ENCODE measurements around the gene INTS14. TPM values are rescaled to one million over a fixed set of nuclear protein-coding genes. Genes with fewer than 3 reads are reported as not detected.

INTS14 gene
- total and polyA plus RNA-seq, 12 donors, result 9.1 to 18.4 (median 14.3) TPM

DNA sequence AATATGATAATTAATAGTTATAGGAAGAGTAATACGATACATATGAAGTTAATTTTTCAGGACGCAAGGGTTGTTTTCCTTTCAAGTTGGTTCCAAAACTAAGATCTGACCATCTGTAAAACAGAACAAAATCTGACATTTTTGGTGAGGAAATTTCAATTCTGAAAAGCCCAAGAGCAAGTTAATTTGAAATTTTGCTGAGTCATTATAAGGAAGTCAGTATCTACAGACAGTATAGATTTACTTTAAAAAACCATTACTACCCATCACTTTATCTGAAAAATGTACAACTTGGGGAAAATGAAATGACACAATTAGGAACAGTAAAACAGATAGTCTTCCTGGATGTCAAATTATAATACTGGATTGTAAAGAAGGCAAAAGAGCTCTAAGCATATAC lies 12.5 kb downstream of the INTS14 start:
- peaks cover 0 to 100% (median 63%) of the 10 kb centered on the region in 9 donors for H3K36me3 ChIP-seq

GRCh38 chr15:65595960-65596359 lies 15.0 kb downstream of the INTS14 start:
- Histone ChIP-seq H3K36me3 (peaks cover 0 to 100% (median 72%) of the 10 kb centered on the region in 9 donors), H3K27ac (no peak overlapping the region), H3K4me1 (no peaks in the 10 kb centered on the region), H3K27me3 (no peaks in the 10 kb centered on the region), H3K9me3 (no peaks in the 10 kb centered on the region), H3K4me3 (no peak overlapping the region)
- TF ChIP-seq, protein P1, sequence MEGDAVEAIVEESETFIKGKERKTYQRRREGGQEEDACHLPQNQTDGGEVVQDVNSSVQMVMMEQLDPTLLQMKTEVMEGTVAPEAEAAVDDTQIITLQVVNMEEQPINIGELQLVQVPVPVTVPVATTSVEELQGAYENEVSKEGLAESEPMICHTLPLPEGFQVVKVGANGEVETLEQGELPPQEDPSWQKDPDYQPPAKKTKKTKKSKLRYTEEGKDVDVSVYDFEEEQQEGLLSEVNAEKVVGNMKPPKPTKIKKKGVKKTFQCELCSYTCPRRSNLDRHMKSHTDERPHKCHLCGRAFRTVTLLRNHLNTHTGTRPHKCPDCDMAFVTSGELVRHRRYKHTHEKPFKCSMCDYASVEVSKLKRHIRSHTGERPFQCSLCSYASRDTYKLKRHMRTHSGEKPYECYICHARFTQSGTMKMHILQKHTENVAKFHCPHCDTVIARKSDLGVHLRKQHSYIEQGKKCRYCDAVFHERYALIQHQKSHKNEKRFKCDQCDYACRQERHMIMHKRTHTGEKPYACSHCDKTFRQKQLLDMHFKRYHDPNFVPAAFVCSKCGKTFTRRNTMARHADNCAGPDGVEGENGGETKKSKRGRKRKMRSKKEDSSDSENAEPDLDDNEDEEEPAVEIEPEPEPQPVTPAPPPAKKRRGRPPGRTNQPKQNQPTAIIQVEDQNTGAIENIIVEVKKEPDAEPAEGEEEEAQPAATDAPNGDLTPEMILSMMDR (IDR thresholded peaks at IDR 0.05), result peak in 5 of 9 donors; percentile 8 to 42 (median 24)
- no peak for ATAC-seq
- no peak for DNase-seq
- intact Hi-C loops (cut with DNase I), result no loop called here
- 78 to 83% methylated on average over 3 of the region's 3 CpGs for whole genome bisulfite sequencing, 2 donors

More for the DNA sequence above, 12.5 kb downstream of the INTS14 start:
- intact Hi-C loops (cut with DNase I), result no loop called here
- TF ChIP-seq, protein P1 (IDR thresholded peaks at IDR 0.05), result no peak
- H3K27me3 ChIP-seq, result no peaks in the 10 kb centered on the region
- ATAC-seq (no peak), DNase-seq (no peak)
- no peaks in the 10 kb centered on the region for H3K9me3 ChIP-seq
- H3K4me1 ChIP-seq, result no peaks in the 10 kb centered on the region
- no peak overlapping the region for H3K4me3 ChIP-seq
- WGBS, 2 donors, result 96 to 99% methylated on average over 2 of the region's 2 CpGs
- H3K27ac ChIP-seq, result no peak overlapping the region

GRCh38 chr15:65587094-65587493 lies 23.8 kb downstream of the INTS14 start:
- ATAC-seq (no peak), DNase-seq (no peak)
- intact Hi-C loops (cut with DNase I), result no loop called here
- Histone ChIP-seq H3K9me3 (no peaks in the 10 kb centered on the region), H3K27ac (no peak overlapping the region), H3K4me3 (no peak overlapping the region), H3K4me1 (peaks cover 0 to 16% (median 4%) of the 10 kb centered on the region in 9 donors), H3K27me3 (no peaks in the 10 kb centered on the region), H3K36me3 (peaks cover 0 to 100% (median 56%) of the 10 kb centered on the region in 9 donors)
- TF ChIP-seq, protein P1 (IDR thresholded peaks at IDR 0.05), result no peak
- WGBS, 2 donors, result 97 to 98% methylated on average over 1 of the region's 1 CpG

DNA sequence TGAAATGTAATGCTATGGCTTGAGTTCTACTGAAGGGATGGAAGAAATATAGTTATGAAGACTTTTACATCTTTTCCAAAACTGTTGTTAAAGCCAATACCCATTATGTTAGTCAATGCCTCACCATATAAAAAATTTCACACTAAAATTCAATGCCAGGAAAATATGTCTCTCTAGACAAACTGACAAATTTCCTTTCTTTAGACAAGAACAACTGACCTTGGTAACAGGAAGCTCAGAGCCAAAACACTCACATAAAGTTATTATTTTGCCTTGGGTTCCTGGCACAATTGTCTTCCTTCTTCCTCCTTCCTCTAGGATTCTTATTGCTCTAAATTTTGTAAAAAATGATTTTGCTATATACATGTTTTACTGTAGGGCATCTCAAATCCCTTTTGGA lies 26.7 kb downstream of the INTS14 start:
- TF ChIP-seq, protein P1 (IDR thresholded peaks at IDR 0.05), result no peak
- Histone ChIP-seq H3K27me3 (no peaks in the 10 kb centered on the region), H3K27ac (peak overlapping the region in 5 of 10 donors; percentile 17 to 62 (median 32)), H3K4me3 (no peak overlapping the region), H3K36me3 (peaks cover 0 to 100% (median 55%) of the 10 kb centered on the region in 9 donors), H3K4me1 (peaks cover 0 to 23% (median 4%) of the 10 kb centered on the region in 9 donors), H3K9me3 (no peaks in the 10 kb centered on the region)
- peak in 1 of 8 donors; percentile 38 for ATAC-seq
- no peak for DNase-seq
- intact Hi-C loops (cut with DNase I), result no loop called here

All from heart right ventricle (tissue), 16 donors.